K562 (cell line): Measurements from ENCODE around the gene CBX8. TPM values are rescaled to one million over a fixed set of nuclear protein-coding genes. Genes with fewer than 3 reads are reported as not detected.
A peak's percentile ranks its signal among the peaks of the same experiment; 100 is the strongest.

Source experiments
- CGGBP1 ChIP-seq: fragments of 250-450 bp; sonication (Bioruptor Pico); IDR thresholded peaks from 2 replicates; pipeline ENCODE4 v1.9.0; 2021; ENCODE audit warnings: mild to moderate bottlenecking
- CTCF ChIP-seq, 3 experiments: IDR thresholded peaks in 2 of 3; conservative IDR thresholded peaks in 1 of 3; 2 replicates each; pipeline ENCODE4 v1.5.1; 2011 to 2012; ENCODE audit warnings: low read length in 3 of 3, mild to moderate bottlenecking in 3 of 3, control low read depth in 2 of 3, improper control_type of control experiment in 1 of 3, inconsistent platforms in 1 of 3, low read depth in 1 of 3, mixed read lengths in 1 of 3, moderate library complexity in 1 of 3; ENCODE audit not compliant: insufficient read depth in 2 of 3
- FOS ChIP-seq: IDR thresholded peaks from 3 replicates; pipeline ENCODE4 v1.6.1; 2011; ENCODE audit not compliant: insufficient read length; ENCODE audit errors: extremely low read depth
- GTF3C2 ChIP-seq: IDR thresholded peaks from 3 replicates; pipeline ENCODE4 v1.6.1; 2011; ENCODE audit warnings: borderline replicate concordance, mild to moderate bottlenecking, moderate library complexity; ENCODE audit not compliant: insufficient read length; ENCODE audit errors: extremely low read depth
- HDAC3 ChIP-seq: fragments of 450-650 bp; IDR thresholded peaks from 2 replicates; pipeline ENCODE4 v1.6.1; 2018; ENCODE audit warnings: borderline replicate concordance, mild to moderate bottlenecking, moderate library complexity; ENCODE audit not compliant: partially characterized antibody
- NR2F6 ChIP-seq: fragments of 450-650 bp; formaldehyde crosslinking; IDR thresholded peaks from 2 replicates; pipeline ENCODE4 v1.4.0; 2020; ENCODE audit warnings: mild to moderate bottlenecking
- PCBP1 ChIP-seq: fragments of 200-400 bp; formaldehyde crosslinking; IDR thresholded peaks from 2 replicates; pipeline ENCODE4 v1.6.1; 2018; ENCODE audit warnings: mild to moderate bottlenecking, low read depth, low read length; ENCODE audit not compliant: poor library complexity, severe bottlenecking
- SMARCA4 ChIP-seq: fragments of 450-650 bp; IDR thresholded peaks from 2 replicates; pipeline ENCODE4 v1.6.1; 2016
- SNIP1 ChIP-seq: fragments of 450-650 bp; IDR thresholded peaks from 2 replicates; pipeline ENCODE4 v1.7.1; 2017; ENCODE audit warnings: low read depth, mild to moderate bottlenecking
- ZKSCAN1 ChIP-seq: fragments of 150-350 bp; IDR thresholded peaks from 2 replicates; pipeline ENCODE4 v1.6.1; 2016; ENCODE audit warnings: low read depth, low read length
- ZNF23 ChIP-seq: fragments of 250-450 bp; sonication (Bioruptor Pico); IDR thresholded peaks from 2 replicates; pipeline ENCODE4 v1.4.0; 2020; ENCODE audit warnings: mild to moderate bottlenecking
- polyA plus RNA-seq, 8 experiments: library from polyadenylated mRNA; depleted of rRNA in 4 of 8; stranded (reverse) in 5 of 8; unstranded in 3 of 8; fragments of >200 nt; fragmentation: Nextera tagmentation in 2 of 8; fragmentation: Illumina TruSeq in 1 of 8; extraction: Ambion mirVana in 2 of 8; extraction: Trizol in 1 of 8; gene quantifications; 2 replicates each; pipeline versions ENCODE4 v1.2.1 to v1.2.3, GENCODE V29; 2011 to 2014; ENCODE audit warnings: inconsistent platforms in 1 of 8, missing spikeins in 1 of 8
- total RNA-seq, 7 experiments: library from RNA; depleted of rRNA in 6 of 7; stranded (reverse); fragments of >200 nt in 6 of 7; fragmentation: Illumina TruSeq in 2 of 7; extraction: Trizol in 2 of 7; gene quantifications; 2 replicates each; pipeline versions ENCODE4 v1.2.1 to v1.2.3, GENCODE V29; 2011 to 2021; ENCODE audit warnings: low replicate concordance in 1 of 7
- TF ChIP-seq, protein P1 (sequence below): fragments of 200-400 bp; formaldehyde crosslinking; IDR thresholded peaks from 2 replicates; pipeline ENCODE4 v1.6.1; 2017; ENCODE audit warnings: mild to moderate bottlenecking, low read depth, low read length, moderate library complexity
- TF ChIP-seq, protein P2 (sequence below): fragments of 450-650 bp; IDR thresholded peaks from 2 replicates; pipeline ENCODE4 v1.6.1; 2016; ENCODE audit warnings: low read depth

Gene CBX8
- total and polyA plus RNA-seq, 9 of the 15 experiments (the other 6 are each of a cell fraction or from before 2014, with no cell fraction given): 0.08 to 11.9 (median 2.6) TPM

DNA sequence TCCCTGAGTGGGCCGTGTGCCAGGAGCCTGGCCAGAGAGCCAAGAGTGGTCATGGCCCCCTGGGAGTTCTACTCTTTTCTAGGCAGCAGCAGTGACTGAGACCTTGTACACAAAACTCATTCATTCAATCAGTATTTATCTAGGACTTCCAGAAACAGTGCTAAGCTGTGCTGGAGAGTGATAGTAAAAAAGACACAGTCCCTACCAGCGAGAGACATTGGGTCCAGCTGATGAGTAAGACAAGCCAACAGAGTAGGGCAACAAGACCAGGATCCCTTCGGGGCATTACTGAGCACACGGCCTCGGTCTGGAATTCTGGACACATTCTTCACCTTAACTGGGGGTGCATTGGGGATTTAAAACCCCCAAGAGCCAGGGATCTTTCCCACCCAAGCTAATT lies 22.2 kb upstream of the CBX8 start (continued):
- TF ChIP-seq SMARCA4 (peak; percentile 67; the same call in 1 of the 2 replicates), GTF3C2 (no peak), ZKSCAN1 (peak; percentile 93), CTCF (IDR thresholded peaks at IDR 0.05 in 2 of 3, conservative IDR thresholded peaks at IDR 0.05 in 1 of 3; ENCODE audit: insufficient read depth in 2 of 3, low read depth in 1 of 3, low read length in 3 of 3) (no peak), HDAC3 (no peak), NR2F6 (CRISPR knock-in tag) (no peak), CGGBP1 (CRISPR knock-in tag) (no peak), FOS (no peak), SNIP1 (no peak), ZNF23 (CRISPR knock-in tag) (no peak), PCBP1 (no peak)
- TF ChIP-seq, protein P1, sequence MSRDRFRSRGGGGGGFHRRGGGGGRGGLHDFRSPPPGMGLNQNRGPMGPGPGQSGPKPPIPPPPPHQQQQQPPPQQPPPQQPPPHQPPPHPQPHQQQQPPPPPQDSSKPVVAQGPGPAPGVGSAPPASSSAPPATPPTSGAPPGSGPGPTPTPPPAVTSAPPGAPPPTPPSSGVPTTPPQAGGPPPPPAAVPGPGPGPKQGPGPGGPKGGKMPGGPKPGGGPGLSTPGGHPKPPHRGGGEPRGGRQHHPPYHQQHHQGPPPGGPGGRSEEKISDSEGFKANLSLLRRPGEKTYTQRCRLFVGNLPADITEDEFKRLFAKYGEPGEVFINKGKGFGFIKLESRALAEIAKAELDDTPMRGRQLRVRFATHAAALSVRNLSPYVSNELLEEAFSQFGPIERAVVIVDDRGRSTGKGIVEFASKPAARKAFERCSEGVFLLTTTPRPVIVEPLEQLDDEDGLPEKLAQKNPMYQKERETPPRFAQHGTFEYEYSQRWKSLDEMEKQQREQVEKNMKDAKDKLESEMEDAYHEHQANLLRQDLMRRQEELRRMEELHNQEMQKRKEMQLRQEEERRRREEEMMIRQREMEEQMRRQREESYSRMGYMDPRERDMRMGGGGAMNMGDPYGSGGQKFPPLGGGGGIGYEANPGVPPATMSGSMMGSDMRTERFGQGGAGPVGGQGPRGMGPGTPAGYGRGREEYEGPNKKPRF: no peak
- TF ChIP-seq, protein P2, sequence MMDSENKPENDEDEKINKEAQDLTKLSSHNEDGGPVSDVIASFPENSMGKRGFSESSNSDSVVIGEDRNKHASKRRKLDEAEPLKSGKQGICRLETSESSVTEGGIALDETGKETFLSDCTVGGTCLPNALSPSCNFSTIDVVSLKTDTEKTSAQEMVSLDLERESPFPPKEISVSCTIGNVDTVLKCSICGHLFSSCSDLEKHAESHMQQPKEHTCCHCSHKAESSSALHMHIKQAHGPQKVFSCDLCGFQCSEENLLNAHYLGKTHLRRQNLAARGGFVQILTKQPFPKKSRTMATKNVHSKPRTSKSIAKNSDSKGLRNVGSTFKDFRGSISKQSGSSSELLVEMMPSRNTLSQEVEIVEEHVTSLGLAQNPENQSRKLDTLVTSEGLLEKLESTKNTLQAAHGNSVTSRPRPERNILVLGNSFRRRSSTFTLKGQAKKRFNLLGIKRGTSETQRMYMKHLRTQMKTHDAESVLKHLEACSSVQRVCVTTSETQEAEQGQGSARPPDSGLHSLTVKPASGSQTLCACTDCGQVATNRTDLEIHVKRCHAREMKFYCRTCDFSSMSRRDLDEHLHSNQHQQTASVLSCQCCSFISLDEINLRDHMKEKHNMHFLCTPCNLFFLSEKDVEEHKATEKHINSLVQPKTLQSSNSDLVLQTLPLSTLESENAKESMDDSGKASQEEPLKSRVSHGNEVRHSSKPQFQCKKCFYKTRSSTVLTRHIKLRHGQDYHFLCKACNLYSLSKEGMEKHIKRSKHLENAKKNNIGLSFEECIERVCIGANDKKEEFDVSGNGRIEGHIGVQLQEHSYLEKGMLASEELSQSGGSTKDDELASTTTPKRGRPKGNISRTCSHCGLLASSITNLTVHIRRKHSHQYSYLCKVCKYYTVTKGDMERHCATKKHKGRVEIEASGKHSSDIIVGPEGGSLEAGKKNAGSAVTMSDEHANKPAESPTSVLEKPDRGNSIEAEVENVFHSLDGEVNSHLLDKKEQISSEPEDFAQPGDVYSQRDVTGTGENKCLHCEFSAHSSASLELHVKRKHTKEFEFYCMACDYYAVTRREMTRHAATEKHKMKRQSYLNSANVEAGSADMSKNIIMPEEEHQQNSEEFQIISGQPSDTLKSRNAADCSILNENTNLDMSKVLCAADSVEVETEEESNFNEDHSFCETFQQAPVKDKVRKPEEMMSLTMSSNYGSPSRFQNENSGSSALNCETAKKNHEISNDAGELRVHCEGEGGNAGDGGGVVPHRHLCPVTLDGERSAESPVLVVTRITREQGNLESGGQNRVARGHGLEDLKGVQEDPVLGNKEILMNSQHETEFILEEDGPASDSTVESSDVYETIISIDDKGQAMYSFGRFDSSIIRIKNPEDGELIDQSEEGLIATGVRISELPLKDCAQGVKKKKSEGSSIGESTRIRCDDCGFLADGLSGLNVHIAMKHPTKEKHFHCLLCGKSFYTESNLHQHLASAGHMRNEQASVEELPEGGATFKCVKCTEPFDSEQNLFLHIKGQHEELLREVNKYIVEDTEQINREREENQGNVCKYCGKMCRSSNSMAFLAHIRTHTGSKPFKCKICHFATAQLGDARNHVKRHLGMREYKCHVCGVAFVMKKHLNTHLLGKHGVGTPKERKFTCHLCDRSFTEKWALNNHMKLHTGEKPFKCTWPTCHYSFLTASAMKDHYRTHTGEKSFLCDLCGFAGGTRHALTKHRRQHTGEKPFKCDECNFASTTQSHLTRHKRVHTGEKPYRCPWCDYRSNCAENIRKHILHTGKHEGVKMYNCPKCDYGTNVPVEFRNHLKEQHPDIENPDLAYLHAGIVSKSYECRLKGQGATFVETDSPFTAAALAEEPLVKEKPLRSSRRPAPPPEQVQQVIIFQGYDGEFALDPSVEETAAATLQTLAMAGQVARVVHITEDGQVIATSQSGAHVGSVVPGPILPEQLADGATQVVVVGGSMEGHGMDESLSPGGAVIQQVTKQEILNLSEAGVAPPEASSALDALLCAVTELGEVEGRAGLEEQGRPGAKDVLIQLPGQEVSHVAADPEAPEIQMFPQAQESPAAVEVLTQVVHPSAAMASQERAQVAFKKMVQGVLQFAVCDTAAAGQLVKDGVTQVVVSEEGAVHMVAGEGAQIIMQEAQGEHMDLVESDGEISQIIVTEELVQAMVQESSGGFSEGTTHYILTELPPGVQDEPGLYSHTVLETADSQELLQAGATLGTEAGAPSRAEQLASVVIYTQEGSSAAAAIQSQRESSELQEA: no peak
